Ascending aorta (tissue), 2 donors: ENCODE data around the gene HMG20A. TPM values are rescaled to one million over a fixed set of nuclear protein-coding genes. Genes with fewer than 3 reads are reported as not detected.

Experiments
- DNase-seq, 2 donors: peaks; one replicate each; pipeline ENCODE4 v3.0.0-alpha.2; 2019; ENCODE audit warnings: low spot score in 2 of 2
- H3K27ac ChIP-seq, 2 donors: fragments of 200-600 bp; sonication (generic); one replicate each; pipeline ENCODE4 v1.5.1; 2016 to 2017; ENCODE audit warnings: mild to moderate bottlenecking in 1 of 2
- H3K27me3 ChIP-seq: fragments of 200-600 bp; sonication (generic); one replicate; pipeline ENCODE4 v1.5.1; 2017
- H3K36me3 ChIP-seq, 2 donors: fragments of 200-600 bp; sonication (generic); one replicate each; pipeline ENCODE4 v1.5.1; 2016
- H3K4me1 ChIP-seq, 2 donors: fragments of 200-600 bp; sonication (generic); one replicate each; pipeline ENCODE4 v1.5.1; 2016 to 2017; ENCODE audit warnings: mild to moderate bottlenecking in 1 of 2
- H3K4me3 ChIP-seq, 2 donors: fragments of 200-600 bp; sonication (generic); one replicate each; pipeline ENCODE4 v1.5.1; 2016 to 2017; ENCODE audit warnings: mild to moderate bottlenecking in 1 of 2
- H3K9me3 ChIP-seq, 2 donors: fragments of 200-600 bp; sonication (generic); one replicate each; pipeline ENCODE4 v1.5.1; 2016
- CTCF ChIP-seq, 3 experiments: fragments of 200-600 bp in 2 of 3; fragments of 450-650 bp in 1 of 3; sonication (generic) in 2 of 3; IDR thresholded peaks; one replicate each; pipeline ENCODE4 v1.5.1; 2016 to 2019; ENCODE audit warnings: antibody characterized with exemption in 3 of 3, mild to moderate bottlenecking in 1 of 3, moderate library complexity in 1 of 3
- intact Hi-C: fragments of 100-400 bp; cut with DNase I; formaldehyde crosslinking; loops from one replicate; pipeline ENCODE4 v1.15.1; 2023
- total RNA-seq: library from RNA; depleted of rRNA; stranded (reverse); fragments of >200 nt; gene quantifications from one replicate; pipeline ENCODE4 v1.1.0, GENCODE V29; 2016

The HMG20A gene
- total RNA-seq, 1 donor from 2014 or later, result 17.7 TPM

- Histone ChIP-seq H3K9me3 (no peaks in the 10 kb centered on the region), H3K4me1 (no peaks in the 10 kb centered on the region), H3K4me3 (no peak overlapping the region), H3K27ac (no peak overlapping the region), H3K36me3 (peaks cover 35 to 52% of the 10 kb centered on the region in 2 donors), H3K27me3 (no peaks in the 10 kb centered on the region)
- no peak for DNase-seq
- intact Hi-C loops, result no loop called here
- TF ChIP-seq CTCF (IDR thresholded peaks at IDR 0.05), result no peak
Measured at GRCh38 chr15:77480859-77481633, 60.4 kb downstream of the HMG20A start.

GRCh38 chr15:77481670-77482069 lies 61.0 kb downstream of the HMG20A start:
- Histone ChIP-seq H3K9me3 (no peaks in the 10 kb centered on the region), H3K36me3 (peaks cover 35 to 52% of the 10 kb centered on the region in 2 donors)

GRCh38 chr15:77482570-77482969 lies 61.9 kb downstream of the HMG20A start:
- Histone ChIP-seq H3K4me3 (no peak overlapping the region), H3K9me3 (no peaks in the 10 kb centered on the region), H3K4me1 (peaks cover 3 to 4% of the 10 kb centered on the region in 2 donors), H3K36me3 (peaks cover 35 to 50% of the 10 kb centered on the region in 2 donors), H3K27ac (no peak overlapping the region), H3K27me3 (no peaks in the 10 kb centered on the region)
- no peak for DNase-seq
- TF ChIP-seq CTCF (IDR thresholded peaks at IDR 0.05), result no peak
- intact Hi-C loops, result no loop called here

More at GRCh38 chr15:77481670-77482069, 61.0 kb downstream of the HMG20A start:
- intact Hi-C loops, result no loop called here
- DNase-seq, result no peak
- no peak for TF ChIP-seq CTCF (IDR thresholded peaks at IDR 0.05)
- no peak overlapping the region for H3K4me3 ChIP-seq
- H3K4me1 ChIP-seq, result peaks cover 0 to 2% of the 10 kb centered on the region in 2 donors
- no peaks in the 10 kb centered on the region for H3K27me3 ChIP-seq
- H3K27ac ChIP-seq, result no peak overlapping the region

- Histone ChIP-seq H3K36me3 (peaks cover 29 to 40% of the 10 kb centered on the region in 2 donors), H3K4me3 (no peak overlapping the region), H3K4me1 (peaks cover 4% of the 10 kb centered on the region in 2 donors), H3K27ac (no peak overlapping the region), H3K27me3 (no peaks in the 10 kb centered on the region), H3K9me3 (no peaks in the 10 kb centered on the region)
- intact Hi-C loops, result no loop called here
- DNase-seq, result no peak
- no peak for TF ChIP-seq CTCF (IDR thresholded peaks at IDR 0.05)
Measured at GRCh38 chr15:77483425-77484140, 62.9 kb downstream of the HMG20A start.

- no peak for DNase-seq
- no peak for TF ChIP-seq CTCF (IDR thresholded peaks at IDR 0.05)
- no peaks in the 10 kb centered on the region for H3K9me3 ChIP-seq
- peaks cover 4% of the 10 kb centered on the region in 2 donors for H3K4me1 ChIP-seq
- H3K4me3 ChIP-seq, result no peak overlapping the region
- H3K27ac ChIP-seq, result no peak overlapping the region
- peaks cover 21 to 26% of the 10 kb centered on the region in 2 donors for H3K36me3 ChIP-seq
- H3K27me3 ChIP-seq, result no peaks in the 10 kb centered on the region
- intact Hi-C loops, result no loop called here
Measured at GRCh38 chr15:77484994-77485393, 64.3 kb downstream of the HMG20A start.
